ENCODE data around the gene POU2F1.
"Not testable (repeated sequence)": the region's sequence is repeated elsewhere in the genome, so short reads cannot be mapped to it uniquely, and the experiment has no call there.

Gene POU2F1

DNA sequence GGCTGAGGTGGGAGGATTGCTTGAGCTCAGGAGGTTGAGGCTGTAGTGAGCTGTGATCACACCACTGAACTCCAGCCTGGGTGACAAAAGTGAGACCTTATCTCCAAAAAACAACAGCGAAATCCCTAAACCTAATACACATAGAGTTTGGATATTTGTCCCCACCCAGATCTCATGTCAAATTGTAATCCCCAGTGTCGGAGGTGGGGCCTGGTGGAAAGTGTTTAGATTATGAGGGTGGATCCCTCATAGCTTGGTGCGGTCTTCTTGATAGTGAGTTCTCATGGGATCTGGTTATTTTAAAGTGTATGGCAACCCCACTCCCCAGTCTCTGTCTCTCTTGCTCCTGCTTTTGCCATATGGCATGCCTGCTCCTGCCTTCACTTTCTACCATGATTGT, 94.0 kb downstream of the POU2F1 start:
- no peak for DNase-seq (ENCODE audit: low read depth in 2 of 2)

DNA sequence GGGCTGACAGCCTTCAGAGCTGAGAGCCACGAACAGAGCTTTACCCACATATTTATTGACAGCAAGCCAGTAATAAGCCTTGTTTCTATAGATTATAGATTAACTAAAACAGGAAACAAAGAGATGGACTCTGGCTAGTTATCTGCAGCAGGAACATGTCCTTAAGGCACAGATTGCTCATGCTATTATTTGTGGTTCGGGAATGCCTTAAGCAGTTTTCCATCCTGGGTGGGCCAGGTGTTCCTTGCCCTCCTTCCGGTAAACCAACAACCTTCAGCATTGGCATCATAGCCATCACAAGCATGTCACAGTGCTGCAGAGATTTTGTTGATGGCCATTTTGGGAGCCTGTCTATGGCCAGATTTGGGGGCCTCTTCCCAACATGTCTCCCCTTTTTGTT, 96.8 kb downstream of the POU2F1 start:
- DNase-seq (ENCODE audit: low read depth in 2 of 2), result no peak

DNA sequence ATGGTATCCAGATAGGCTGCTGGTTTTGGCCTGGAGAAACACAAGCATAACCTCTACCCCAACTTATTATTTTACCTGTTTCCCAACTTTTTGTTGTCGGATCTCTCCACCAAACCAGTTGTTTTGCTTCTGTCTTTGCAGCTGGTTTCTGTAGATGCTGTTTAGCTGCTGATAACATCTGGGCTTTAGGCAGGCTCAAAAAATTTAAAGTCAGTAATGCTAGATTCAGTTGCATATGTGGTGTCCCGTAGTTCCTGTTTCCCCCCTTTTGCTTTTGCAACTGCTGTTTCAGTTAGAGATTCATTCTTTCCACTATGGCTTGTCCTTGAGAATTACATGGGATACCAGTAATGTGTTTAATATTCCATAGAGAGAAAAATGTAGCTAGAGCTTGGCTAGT, 98.5 kb downstream of the POU2F1 start:
- DNase-seq (ENCODE audit: low read depth in 2 of 2), result not testable (repeated sequence)

DNA sequence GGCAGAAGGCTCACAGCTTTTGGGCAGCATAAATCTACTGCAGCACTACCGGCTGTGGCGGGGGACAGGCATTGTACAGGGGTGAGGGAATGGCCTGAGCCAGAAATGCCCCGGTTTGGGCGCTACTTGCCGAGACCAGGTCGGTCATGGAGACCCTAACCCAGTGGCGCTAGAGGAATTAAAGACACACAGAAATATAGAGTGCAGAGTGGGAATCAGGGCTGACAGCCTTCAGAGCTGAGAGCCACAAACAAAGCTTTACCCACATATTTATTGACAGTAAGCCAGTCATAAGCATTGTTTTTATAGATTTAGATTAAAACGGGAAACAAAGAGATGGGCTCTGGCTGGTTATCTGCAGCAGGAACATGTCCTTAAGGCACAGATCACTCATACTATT, 101.8 kb downstream of the POU2F1 start:
- no peak for DNase-seq (ENCODE audit: low read depth in 2 of 2)

DNA sequence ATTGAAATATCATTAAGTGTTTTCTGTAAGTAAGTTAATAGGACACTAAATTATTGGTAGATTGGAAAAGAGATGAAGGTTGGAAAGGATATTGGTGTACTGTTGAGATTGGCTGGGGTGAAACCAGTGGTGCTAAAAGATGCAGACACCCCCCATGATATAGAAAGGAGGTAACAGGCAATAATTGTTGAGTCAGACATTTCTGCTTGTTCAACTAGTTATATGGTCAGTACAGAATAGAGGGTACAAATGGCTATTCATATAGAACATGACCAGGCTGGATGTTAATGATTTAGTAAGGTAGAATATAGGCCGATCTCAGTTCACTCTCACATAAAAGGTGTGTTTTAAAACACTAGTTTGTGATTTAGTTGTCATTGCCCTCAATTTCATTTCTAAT, 104.5 kb downstream of the POU2F1 start:
- DNase-seq (ENCODE audit: low read depth in 2 of 2), result no peak

DNA sequence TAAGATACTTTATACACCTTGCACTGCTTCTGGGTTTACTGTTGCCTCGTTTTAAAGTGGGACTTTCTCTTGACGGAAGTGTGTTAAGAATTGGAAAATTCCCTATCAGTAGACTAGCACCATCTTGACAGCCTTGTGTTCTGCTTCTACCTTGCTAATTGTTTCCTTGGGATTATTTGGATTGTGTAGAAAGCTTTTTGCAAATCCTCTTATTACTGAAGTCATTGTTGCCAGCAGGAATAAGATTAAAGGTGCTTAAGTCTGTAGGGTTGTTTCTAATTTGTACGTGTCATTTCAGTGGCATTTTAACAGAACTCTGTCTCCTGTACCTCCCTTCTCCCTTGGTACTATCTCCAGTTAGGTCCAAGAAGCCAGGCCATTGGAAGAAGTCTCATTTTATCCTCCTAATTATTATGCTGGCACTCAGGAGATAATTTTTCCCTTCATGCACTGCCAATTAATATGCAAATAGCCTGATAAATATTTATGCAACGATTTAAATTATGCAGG, 107.7 kb downstream of the POU2F1 start:
- no peak for DNase-seq (ENCODE audit: low read depth in 2 of 2)

DNA sequence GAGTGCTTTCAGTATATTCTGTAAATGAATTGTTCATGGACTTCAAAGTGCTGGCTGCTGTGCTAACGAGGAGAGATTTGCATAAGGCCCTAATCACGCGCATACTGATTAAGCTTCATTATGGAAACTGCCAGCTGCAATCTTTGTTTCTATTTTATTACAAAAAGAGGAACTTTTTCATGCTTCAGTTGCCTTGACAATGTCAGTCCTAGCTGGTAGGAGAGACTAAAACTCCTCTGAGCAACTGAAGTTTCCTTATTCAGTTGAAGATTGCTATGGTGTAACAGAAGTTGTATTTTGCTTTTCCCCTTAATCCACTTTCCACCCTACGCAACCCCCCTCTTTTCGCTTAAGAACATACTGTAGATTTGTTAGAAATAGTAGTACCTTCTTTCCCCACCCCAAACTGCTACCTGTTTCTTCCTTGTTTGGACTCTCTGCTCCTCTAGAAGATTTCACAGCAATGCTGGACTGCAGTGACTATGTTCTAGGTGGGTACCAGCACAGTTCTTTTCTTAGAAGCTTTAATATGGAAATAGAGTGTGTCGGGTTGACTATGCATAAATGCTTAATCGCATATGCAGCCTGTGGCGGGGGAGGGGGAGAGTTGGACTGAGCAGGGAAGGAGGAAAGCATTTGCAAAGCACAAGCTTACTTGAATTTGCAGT, 108.3 kb downstream of the POU2F1 start:
- DNase-seq (ENCODE audit: low read depth in 2 of 2), result no peak

DNA sequence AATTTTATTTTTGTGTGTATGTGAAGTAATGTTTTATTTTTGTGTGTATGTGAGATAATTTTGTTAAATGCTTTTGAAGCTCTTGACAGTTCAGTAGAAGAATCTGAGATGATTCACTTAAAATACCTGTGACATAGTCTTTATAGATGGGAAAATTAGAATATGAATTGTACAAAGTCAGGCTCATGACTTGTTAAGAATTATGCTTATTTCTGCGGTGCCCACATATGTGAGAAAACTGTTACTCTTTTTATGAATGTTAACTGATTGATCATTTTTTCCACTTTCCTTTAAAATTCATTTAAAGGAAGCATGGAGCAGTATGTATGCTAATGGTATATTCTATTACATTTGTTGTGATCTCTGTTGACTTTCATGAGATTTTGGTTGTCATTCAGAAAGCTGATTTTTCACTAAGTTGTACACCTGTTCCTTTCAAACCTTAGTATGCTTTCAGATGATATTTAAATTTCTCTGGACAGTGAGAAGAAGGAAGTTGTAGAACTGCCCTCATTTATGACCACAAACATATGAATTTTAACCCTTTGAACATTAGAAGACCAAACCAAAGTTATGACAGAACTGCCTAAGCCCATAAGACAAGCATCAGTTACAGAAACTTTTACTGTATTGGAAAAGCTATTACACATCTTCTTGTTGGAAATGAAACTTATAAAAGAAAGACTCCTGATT, 110.1 kb downstream of the POU2F1 start:
- DNase-seq (ENCODE audit: low read depth in 2 of 2), result no peak

DNA sequence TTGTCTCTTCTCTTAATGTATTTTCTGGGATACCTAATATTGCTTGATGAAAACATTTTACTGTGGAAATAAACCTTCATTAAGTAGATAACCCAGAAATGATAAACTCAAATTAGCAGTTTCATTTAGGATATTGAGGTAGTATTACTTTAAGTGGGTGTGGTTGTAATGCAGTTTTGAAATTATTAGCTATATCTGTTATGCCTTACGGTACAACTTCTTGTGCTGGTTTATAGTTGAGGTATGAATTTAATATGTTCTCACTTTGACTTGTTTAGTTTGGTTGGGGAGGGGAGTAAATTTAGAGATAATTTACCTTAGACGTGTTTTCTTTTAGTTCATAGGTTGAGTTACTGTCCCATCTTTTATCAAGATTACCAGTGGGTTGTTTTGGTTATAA, 111.0 kb downstream of the POU2F1 start:
- DNase-seq (ENCODE audit: low read depth in 2 of 2), result no peak

DNA sequence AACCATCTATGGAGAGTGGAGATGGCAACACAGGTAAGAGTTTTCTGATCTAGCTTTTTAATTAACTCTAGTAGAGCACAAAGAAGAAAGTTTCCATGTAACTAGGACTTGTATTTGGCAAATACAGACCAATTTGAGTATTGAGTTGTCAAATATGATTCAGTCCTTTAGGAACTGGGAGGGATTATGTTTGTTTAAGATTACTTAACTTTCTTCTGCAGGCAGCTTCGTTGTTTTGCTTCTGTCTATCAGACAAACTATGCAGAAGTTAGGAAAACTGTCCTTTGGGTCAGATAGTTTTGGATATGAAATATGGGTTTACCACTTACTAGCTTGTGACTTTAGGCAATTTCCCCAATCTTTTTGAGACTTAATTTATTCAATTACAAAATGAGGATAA, 111.8 kb downstream of the POU2F1 start:
- no peak for DNase-seq (ENCODE audit: low read depth in 2 of 2)

DNA sequence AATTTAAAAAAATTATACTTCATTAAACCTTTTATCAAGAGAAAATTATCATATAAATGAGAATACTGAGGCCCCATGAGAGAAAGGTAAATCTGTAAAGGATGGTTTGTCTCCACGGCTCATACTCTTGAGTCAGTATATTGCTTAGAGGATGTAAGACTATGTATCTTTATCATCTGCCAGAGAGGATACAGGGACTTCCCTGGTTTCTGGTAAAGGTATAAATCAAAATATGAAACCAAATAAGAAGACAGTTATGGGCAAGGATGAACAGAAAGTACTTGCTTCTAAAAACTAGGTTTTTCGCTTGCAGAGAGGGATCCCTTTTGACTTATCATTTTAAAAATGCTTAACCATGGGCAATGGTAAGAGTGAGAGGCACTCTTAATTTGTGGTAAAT, 112.4 kb downstream of the POU2F1 start:
- DNase-seq (ENCODE audit: low read depth in 2 of 2), result no peak

DNA sequence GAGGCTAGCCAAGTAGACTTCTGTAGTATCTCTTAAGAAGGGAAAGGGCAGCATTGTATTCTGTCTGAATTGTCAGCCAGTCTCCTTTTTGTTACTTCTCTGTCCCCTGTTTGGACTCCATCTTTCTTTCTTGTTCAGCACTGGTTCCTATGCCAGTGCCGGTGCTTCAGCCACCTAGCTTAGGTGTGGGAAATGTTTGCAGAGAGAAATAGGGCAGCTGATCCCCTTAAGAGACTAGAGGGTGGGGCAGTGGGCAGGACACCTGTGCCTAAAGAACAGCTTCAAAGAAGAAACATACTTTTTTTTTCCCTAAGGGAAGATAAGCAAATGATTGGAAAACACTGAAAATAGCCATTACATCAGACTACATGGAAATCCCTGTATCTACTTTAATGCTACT, 113.0 kb downstream of the POU2F1 start:
- DNase-seq (ENCODE audit: low read depth in 2 of 2), result no peak

DNA sequence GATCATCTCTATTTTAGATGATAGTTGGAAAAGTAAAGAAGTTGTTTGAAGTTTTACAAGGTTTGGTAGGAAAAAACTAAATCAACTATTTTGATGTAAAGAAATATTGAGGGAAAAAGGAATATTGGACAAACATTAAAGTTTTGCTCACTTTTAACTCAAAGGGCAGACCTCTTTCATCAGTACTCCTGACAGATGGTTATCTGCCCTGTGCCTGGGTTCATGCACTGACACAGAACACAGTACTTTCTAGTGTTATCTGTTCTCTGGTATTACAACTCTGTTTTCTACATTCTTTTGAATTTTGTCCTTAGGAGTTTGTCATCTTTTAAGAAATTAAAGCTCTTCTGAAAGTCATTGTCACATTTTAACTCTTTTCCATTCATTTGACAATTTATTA, 118.7 kb downstream of the POU2F1 start:
- no peak for DNase-seq (ENCODE audit: low read depth in 2 of 2)

DNA sequence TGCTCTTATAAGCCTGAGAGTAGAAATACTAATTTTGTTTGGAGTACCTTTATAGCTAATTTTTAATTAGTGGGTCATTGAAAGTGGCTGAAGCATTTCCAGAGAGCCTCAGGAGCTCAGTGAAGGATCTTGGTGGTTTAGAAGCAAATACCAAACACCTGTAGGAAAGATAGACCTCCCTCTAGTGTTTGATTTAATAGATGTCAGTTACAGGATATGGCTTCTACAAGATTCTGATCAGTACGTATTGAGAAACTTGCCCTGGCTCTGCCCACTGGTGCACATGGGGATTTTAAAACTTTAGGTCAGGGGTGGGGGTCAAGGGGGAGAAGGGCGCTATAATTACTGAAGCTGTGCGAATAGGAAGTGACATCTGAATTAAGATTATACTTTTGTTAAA, 122.2 kb downstream of the POU2F1 start:
- no peak for DNase-seq (ENCODE audit: low read depth in 2 of 2)

DNA sequence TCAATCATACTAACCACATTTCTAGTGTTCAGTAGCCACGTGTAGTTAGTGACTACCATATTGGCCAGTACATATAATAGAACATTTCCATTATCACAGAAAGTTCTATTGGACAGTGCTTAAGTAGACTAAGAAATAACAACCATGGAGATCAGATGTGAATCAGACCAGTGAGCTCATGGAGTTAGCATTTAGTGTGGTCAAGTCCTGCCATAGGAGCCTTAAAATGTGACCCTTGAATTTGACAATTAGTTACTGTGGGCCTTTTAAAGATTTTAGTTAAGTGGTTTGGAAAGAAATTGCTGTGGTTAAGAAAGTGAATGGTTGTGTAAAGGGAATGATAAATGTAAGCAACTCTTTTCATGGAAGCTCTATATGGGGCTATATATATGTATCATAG, 123.4 kb downstream of the POU2F1 start:
- DNase-seq (ENCODE audit: low read depth in 2 of 2), result no peak

DNA sequence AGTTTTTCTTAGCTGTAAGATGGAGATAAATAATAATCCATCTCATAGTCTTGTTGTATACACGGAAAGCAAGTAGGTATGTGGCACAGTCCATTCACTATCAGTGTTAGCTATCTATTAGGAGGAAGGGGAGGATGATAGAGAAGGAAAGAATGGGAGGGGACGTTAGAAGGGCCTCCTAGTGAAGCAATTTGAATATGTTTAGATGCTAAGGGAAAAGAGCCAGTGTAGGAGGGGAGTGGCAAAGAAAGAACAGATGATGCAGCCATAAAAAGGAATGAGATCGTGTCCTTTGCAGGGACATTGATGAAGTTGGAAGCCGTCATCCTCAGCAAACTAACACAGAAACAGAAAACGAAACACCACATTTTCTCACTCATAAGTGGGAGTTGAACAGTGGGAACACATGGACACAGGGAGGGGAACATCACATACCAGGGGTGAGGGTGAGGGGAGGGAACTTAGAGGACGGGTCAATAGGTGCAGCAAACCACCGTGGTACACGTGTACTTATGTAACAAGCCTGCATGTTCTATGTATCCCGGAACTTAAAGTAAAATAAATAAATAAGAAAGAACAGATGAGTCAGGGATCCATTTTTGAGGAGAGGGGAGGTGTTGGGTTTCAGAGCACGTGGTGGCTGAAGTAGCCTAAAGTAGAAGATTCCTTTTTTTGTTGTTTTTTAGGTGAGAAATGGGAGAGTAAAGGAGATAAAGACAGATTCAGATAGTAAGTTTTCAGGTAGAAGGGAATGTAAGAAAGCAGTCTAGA, 124.1 kb downstream of the POU2F1 start:
- no peak for DNase-seq (ENCODE audit: low read depth in 2 of 2)

DNA sequence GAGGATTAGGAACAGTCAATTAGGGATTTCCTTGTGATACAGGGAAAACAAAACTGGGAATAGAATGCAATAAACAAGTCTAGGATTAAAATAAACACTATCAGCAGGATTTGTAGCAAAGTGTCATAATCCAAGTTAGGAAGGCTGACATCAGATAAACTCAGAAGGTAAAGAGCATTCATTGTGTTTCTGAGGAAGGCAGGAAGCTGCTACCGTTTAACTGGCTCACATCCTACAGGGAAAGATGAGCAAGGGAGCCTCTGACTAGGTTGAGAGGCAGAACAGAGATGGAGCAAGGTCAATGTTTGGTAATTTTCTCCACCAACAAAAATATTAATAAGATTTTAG, 124.7 kb downstream of the POU2F1 start:
- no peak for DNase-seq (ENCODE audit: low read depth in 2 of 2)

DNA sequence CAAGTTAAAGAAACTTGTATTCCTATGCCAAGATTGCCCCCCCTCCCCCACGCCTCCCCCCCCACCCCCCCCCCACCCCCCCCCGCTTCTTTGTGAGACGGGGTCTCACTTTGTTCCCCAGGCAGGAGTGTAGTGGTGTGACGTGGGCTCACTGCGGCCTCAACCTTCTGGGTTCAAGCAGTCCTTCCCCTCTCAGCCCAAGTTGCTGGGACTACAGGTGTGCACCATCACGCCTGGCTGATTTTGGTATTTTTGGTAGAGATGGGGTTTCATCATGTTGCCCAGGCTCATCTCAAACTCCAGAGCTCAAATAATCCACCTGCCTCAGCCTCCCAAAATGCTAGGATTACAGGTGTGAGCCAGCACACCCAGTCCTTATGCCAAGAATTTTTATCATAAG, 136.6 kb downstream of the POU2F1 start:
- DNase-seq (ENCODE audit: low read depth in 2 of 2), result no peak

DNA sequence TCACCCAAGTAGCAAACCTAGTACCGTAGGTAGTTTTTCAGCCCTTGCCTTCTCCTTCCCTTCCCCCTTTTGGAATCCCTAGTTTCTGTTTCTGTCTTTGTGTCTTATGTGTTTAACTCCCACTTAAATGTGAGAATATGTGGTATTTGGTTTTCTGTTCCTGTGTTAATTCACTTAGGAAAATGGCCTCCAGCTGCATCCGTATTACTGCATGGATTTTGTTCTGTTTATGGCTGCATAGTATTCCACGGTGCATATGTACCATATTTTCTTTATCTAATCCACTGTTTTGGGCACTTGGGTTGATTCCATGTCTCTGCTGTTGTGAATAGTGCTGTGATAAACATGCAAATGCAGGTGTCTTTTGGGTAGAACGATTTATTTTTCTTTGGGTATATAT, 138.6 kb downstream of the POU2F1 start:
- DNase-seq (ENCODE audit: low read depth in 2 of 2), result no peak

DNA sequence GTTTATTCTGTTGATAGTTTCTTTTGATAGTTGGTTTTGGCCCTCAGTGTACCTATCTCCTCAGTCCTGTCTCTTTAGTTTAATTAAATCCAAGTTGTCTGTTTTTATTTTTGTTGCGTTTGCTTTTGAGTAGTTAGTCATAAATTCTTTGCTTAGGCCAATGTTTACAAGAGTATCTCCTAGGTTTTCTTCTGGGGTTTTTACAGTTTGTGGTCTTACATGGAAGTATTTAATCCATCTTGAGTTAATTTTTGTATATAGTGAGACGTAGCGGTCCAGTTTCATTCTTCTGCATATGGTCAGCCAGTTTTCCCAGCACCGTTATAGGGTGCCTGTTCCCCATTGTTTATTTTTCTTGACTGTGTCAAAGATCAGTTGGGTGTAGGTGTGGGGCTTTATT, 139.4 kb downstream of the POU2F1 start:
- DNase-seq (ENCODE audit: low read depth in 2 of 2), result no peak

DNA sequence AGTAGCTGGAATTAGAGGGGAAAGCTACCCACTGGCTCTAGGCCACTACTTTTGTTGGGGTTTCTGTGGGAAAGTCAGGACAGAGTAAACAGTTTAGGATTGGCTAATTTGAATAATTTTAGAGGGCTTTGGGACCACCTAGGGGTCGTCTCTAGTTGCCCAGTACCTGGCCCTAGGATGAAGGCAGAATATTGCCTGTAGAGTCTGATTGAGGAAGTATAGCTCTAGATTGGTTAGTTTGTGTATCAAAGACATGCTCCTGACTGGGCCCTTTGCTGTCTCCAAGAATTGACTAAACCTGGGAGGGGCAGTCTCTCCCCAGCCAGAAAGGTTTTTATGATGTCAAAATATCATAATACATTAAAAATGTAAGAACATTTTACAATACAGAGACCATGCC, 142.0 kb downstream of the POU2F1 start:
- no peak for DNase-seq (ENCODE audit: low read depth in 2 of 2)

DNA sequence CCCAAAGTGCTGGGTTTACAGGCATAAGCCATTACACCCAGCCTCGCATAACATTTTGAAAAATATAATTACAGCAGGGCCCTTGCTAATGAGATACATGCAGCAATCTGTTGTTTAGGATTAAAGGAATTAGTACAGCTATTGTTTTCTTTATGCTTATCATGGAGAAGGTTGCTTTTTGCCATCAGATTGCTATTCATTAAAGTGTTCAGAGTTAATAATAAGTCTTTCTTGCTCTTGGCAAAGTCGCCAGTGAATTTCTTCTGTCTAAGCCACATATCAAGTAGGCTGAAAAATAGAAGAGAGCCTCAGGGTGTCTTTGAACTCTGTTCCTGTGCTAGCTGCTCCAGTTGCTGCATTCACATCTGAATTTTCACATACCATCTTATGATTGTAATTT, 144.1 kb downstream of the POU2F1 start:
- no peak for DNase-seq (ENCODE audit: low read depth in 2 of 2)

DNA sequence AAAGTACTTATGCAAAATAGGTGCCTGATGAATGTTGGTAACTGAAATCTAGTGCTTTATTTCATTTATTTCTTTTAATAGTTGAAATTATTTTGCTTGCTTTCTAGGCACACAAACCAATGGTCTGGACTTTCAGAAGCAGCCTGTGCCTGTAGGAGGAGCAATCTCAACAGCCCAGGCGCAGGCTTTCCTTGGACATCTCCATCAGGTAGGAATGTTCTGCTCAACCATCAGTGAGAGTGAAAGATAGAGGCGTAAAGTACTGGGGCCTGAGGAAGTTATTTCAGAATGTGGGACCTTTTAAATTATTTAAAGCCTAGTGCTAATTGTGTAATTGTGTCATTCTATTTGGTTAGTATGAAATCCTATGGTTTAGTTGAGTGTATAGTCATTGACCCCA, 144.7 kb downstream of the POU2F1 start:
- no peak for DNase-seq (ENCODE audit: low read depth in 2 of 2)
